ENCODE measurements around the gene IGFBP2. TPM values are rescaled to one million over a fixed set of nuclear protein-coding genes. Genes with fewer than 3 reads are reported as not detected.

Gene IGFBP2
- polyA plus RNA-seq, 1 of the 3 experiments (the other 2 are of a cell fraction) = 695 TPM

DNA sequence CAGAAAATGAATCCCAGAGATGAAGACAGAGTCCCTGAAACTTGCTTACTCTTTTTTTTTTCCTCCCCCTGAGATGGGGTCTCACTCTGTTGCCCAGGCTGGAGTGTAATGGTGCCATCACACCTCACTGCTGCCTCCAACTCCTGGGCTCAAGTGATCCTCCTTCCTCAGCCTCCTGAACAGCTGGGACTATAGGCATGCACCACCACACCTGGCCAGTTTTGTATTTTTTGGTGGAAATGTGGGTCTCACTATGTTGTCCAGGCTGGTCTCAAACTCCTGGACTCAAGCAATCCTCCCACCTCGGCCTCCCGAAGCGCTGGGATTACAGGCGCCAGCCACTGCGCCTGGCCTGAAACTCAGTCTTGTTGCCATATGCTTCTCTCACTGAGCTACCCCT is 27.8 kb downstream of the IGFBP2 start:
- Histone ChIP-seq H3K4me3 (ENCODE audit: low read depth in 2 of 2, low read length in 1 of 2) (no peak overlapping the region), H3K36me3 (replicated peaks in 1 of 2; ENCODE audit: control insufficient read depth in 1 of 2, insufficient read depth in 2 of 2, low read length in 1 of 2) (peaks cover 17 to 51% of the 10 kb centered on the region in 2 experiments), H3F3A (replicated peaks; ENCODE audit: insufficient read depth) (no peaks in the 10 kb centered on the region), H3K4me1 (ENCODE audit: control insufficient read depth in 1 of 2, insufficient read depth in 2 of 2, low read depth in 1 of 2, low read length in 1 of 2) (peaks cover 14 to 39% of the 10 kb centered on the region in 2 experiments; a peak in 3 of 4 replicates), H3K9me2 (no peaks in the 10 kb centered on the region), H3K4me2 (no peak overlapping the region), H3K79me2 (ENCODE audit: insufficient read depth) (peaks cover 23% of the 10 kb centered on the region; the same call in 1 of the 2 replicates), H3K27ac (ENCODE audit: low read depth in 2 of 2, low read length in 1 of 2) (no peak overlapping the region), H3K9me3 (no peaks in the 10 kb centered on the region), H3K9ac (no peak overlapping the region), H3K27me3 (ENCODE audit: insufficient read depth) (no peaks in the 10 kb centered on the region), H4K20me1 (ENCODE audit: insufficient read depth) (0 out of 2 replicates have a peak, but pooled peaks cover 7% of the 10 kb centered on the region), H2AFZ (ENCODE audit: low read depth) (no peak overlapping the region)
- CTCF ChIA-PET = interaction anchor here (0.6 to 24.7 kb wide), 5 partner anchors 28 to 140 kb away, joined by 3 to 614 read pairs (median 4); partner anchors contain the start of gene IGFBP2
- POLR2A ChIA-PET = no interaction called here
- WGBS (ENCODE audit: low lambda C conversion rate) = 98% methylated on average over 5 of the region's 5 CpGs
- TF ChIP-seq NFIC (IDR thresholded peaks at IDR 0.05; ENCODE audit: borderline replicate concordance) (no peak), GATA2 (CRISPR knock-in tag; IDR thresholded peaks at IDR 0.05) (no peak), IRF3 (IDR thresholded peaks at IDR 0.05; ENCODE audit: low read depth, low read length) (no peak), TCF12 (IDR thresholded peaks at IDR 0.05) (no peak), SIN3A (IDR thresholded peaks at IDR 0.05; ENCODE audit: borderline replicate concordance, low read depth, low read length) (no peak), RCOR1 (IDR thresholded peaks at IDR 0.05; ENCODE audit: low read length) (no peak), CTCF (IDR thresholded peaks at IDR 0.05) (no peak), TAF1 (IDR thresholded peaks at IDR 0.05; ENCODE audit: borderline replicate concordance, low read depth, low read length) (no peak), MAX (IDR thresholded peaks at IDR 0.05; ENCODE audit: low read depth) (no peak), YY1 (IDR thresholded peaks at IDR 0.05; ENCODE audit: low read depth) (no peak)
- TF ChIP-seq, protein P1, sequence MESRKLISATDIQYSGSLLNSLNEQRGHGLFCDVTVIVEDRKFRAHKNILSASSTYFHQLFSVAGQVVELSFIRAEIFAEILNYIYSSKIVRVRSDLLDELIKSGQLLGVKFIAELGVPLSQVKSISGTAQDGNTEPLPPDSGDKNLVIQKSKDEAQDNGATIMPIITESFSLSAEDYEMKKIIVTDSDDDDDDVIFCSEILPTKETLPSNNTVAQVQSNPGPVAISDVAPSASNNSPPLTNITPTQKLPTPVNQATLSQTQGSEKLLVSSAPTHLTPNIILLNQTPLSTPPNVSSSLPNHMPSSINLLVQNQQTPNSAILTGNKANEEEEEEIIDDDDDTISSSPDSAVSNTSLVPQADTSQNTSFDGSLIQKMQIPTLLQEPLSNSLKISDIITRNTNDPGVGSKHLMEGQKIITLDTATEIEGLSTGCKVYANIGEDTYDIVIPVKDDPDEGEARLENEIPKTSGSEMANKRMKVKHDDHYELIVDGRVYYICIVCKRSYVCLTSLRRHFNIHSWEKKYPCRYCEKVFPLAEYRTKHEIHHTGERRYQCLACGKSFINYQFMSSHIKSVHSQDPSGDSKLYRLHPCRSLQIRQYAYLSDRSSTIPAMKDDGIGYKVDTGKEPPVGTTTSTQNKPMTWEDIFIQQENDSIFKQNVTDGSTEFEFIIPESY (IDR thresholded peaks at IDR 0.05; ENCODE audit: borderline replicate concordance, low read depth) = no peak
- no peak for DNase-seq
